ENCODE measurements around the gene RPL21.
"Not testable (repeated sequence)": the region's sequence is repeated elsewhere in the genome, so short reads cannot be mapped to it uniquely, and the experiment has no call there.

Gene RPL21

DNA sequence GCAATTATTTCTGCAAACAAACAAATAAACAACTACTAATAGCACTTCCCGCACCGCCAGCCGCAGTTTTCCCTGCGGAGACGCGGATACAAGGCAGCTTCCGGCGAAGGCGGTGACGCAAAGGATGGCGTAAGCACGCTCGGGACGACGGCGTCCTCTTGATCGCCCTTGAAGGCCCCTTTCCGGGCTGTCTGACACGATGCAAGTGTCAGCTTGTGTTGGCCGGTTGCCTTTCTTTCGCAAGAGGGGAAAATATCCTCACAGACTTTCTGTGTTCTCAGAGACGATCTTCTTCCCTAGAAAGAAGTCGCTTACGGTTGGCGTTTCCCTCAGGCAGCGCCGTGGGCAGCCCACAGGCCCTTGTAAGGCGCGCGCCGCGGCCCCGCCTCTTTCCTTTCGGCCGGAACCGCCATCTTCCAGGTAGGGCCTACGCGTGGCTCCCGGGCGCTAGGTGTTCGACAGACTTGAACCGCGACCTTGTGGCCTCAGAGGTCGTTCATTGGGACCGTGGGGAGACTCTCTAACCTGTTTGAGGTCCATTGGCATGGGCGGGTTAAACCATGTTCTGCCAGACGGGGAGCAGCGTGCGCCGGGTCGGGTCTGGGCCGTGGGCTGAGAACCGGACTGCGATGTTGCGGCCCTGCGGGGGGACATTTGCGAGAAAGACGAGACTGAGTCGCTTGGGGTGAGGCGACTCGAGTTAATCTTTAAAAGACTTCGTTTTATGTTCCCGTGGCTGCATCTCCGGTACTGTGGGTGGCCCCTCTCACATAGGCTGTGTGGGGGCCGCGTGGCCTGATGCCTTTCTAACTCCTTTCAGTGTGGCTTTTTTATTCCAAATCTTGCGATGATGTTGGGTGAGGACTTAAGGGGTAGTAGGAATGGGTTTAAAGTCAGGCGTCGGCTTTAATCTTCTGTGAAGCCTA is at the start of gene RPL21:
TSS of gene RPL21 (plus strand) at position 393 of the 926 bp plus-strand sequence. CDS start 2,219 bp downstream, outside the sequence.
- Histone ChIP-seq H3K9ac (ENCODE audit: low read depth in 1 of 2, low read length in 2 of 2) (peak within 1 kb of the TSS; percentile 99), H3K27ac (ENCODE audit: low read depth, low read length) (peak within 1 kb of the TSS; percentile 95), H3K4me1 (ENCODE audit: control insufficient read depth in 1 of 2, insufficient read depth in 2 of 2, low read length in 2 of 2) (peaks cover 22 to 33% of the 10 kb centered on the region in 2 donors), H3K9me3 (ENCODE audit: control insufficient read depth in 1 of 2, low read length in 2 of 2) (no peaks in the 10 kb centered on the region), H3K27me3 (ENCODE audit: control insufficient read depth in 1 of 2, insufficient read depth in 2 of 2, low read length in 2 of 2) (no peaks in the 10 kb centered on the region), H3K4me3 (ENCODE audit: low read depth in 1 of 2, low read length in 2 of 2) (peak within 1 kb of the TSS; percentile 96 to 98), H3K36me3 (ENCODE audit: control insufficient read depth in 1 of 2, insufficient read depth in 2 of 2, low read length in 2 of 2) (peaks cover 0 to 25% of the 10 kb centered on the region in 2 donors)

DNA sequence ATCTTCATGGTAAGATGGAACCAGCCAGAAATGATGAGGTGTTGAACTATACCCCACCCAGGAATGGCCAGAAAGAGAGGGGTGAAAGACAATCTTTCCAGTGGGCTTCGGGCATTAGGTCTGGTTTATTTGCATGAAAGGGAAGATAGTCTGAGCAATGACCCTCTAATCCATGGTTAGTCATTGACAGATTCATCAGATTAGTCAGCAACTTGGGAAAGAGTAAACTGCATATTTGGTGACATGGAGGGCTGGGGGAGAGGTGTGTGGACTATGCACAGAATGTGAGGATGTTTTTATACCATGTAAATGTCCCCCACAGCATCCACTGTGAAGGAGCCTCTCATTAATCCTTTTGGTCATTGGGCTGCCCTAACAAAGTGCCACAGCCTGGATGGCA is 49.7 kb upstream of the RPL21 start:
- Histone ChIP-seq H3K27ac (ENCODE audit: low read depth, low read length) (no peak overlapping the region), H3K9ac (ENCODE audit: low read depth in 1 of 2, low read length in 2 of 2) (no peak overlapping the region), H3K27me3 (ENCODE audit: control insufficient read depth in 1 of 2, insufficient read depth in 2 of 2, low read length in 2 of 2) (no peaks in the 10 kb centered on the region), H3K4me3 (ENCODE audit: low read depth in 1 of 2, low read length in 2 of 2) (no peak overlapping the region), H3K36me3 (ENCODE audit: control insufficient read depth in 1 of 2, insufficient read depth in 2 of 2, low read length in 2 of 2) (no peaks in the 10 kb centered on the region), H3K9me3 (ENCODE audit: control insufficient read depth in 1 of 2, low read length in 2 of 2) (no peaks in the 10 kb centered on the region), H3K4me1 (ENCODE audit: control insufficient read depth in 1 of 2, insufficient read depth in 2 of 2, low read length in 2 of 2) (no peaks in the 10 kb centered on the region)

DNA sequence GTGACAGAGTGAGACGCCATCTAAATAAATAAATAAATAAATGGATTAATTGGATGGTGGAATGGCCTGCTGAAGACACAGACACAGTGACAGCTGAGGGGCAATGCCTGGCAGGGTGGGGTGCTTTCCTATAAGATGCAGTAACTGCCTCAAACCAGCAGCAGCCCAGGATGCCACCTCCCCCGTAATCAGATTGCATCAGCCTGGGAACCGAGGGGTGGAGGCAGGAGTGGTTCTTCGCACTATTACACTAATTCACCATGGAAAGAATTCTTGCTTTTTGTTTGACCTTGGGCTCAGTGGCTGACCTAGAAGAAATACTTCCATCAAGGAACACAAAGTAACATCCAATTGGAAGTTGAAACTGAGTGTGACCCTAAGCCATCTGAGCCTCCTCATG is 48.2 kb upstream of the RPL21 start:
- H3K27me3 ChIP-seq (ENCODE audit: control insufficient read depth in 1 of 2, insufficient read depth in 2 of 2, low read length in 2 of 2), result no peaks in the 10 kb centered on the region
- H3K36me3 ChIP-seq (ENCODE audit: control insufficient read depth in 1 of 2, insufficient read depth in 2 of 2, low read length in 2 of 2), result no peaks in the 10 kb centered on the region
- no peak overlapping the region for H3K9ac ChIP-seq (ENCODE audit: low read depth in 1 of 2, low read length in 2 of 2)
- H3K9me3 ChIP-seq (ENCODE audit: control insufficient read depth in 1 of 2, low read length in 2 of 2), result no peaks in the 10 kb centered on the region
- H3K4me1 ChIP-seq (ENCODE audit: control insufficient read depth in 1 of 2, insufficient read depth in 2 of 2, low read length in 2 of 2), result no peaks in the 10 kb centered on the region
- no peak overlapping the region for H3K27ac ChIP-seq (ENCODE audit: low read depth, low read length)
- H3K4me3 ChIP-seq (ENCODE audit: low read depth in 1 of 2, low read length in 2 of 2), result no peak overlapping the region

DNA sequence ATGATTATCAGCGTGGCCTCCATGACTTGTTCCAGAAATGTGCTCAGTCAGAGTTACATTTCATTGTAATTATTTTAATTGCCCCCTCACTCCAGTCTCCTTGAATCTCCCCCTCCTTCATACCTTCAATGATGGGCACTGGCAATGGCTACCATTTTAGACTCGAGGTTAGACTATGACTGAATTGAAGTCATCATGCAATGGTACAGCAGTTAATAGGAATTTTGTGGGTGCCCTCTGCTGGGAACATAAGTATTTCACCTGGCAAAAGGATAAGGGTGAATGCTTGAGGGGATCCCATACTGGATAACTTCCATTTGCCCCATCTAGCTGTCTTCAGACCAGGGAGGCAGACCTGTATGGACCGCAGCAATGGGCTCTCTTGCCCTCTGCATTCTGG is 47.5 kb upstream of the RPL21 start:
- no peak overlapping the region for H3K27ac ChIP-seq (ENCODE audit: low read depth, low read length)
- no peak overlapping the region for H3K4me3 ChIP-seq (ENCODE audit: low read depth in 1 of 2, low read length in 2 of 2)
- H3K27me3 ChIP-seq (ENCODE audit: control insufficient read depth in 1 of 2, insufficient read depth in 2 of 2, low read length in 2 of 2), result no peaks in the 10 kb centered on the region
- no peaks in the 10 kb centered on the region for H3K36me3 ChIP-seq (ENCODE audit: control insufficient read depth in 1 of 2, insufficient read depth in 2 of 2, low read length in 2 of 2)
- H3K4me1 ChIP-seq (ENCODE audit: control insufficient read depth in 1 of 2, insufficient read depth in 2 of 2, low read length in 2 of 2), result no peaks in the 10 kb centered on the region
- no peaks in the 10 kb centered on the region for H3K9me3 ChIP-seq (ENCODE audit: control insufficient read depth in 1 of 2, low read length in 2 of 2)
- H3K9ac ChIP-seq (ENCODE audit: low read depth in 1 of 2, low read length in 2 of 2), result no peak overlapping the region

DNA sequence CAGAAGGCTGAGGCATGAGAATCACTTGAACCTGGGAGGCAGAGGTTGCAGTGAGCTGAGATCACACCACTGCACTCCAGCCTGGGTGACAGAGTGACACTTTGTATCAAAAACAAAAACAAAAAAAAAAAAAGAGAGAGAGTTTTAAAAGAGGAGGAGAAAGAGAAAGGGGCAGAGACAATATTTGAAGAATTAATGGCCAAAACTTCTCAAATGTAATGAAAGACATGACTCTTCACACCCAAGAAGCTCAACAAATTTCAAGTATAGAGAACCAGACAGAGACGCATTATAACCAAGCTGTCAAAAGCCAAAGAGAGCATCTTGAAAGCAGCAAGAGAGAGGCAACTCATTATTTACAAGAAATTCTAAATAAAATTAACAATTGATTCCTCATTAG is 42.8 kb upstream of the RPL21 start:
- Histone ChIP-seq H3K36me3 (ENCODE audit: control insufficient read depth in 1 of 2, insufficient read depth in 2 of 2, low read length in 2 of 2) (no peaks in the 10 kb centered on the region), H3K4me3 (ENCODE audit: low read depth in 1 of 2, low read length in 2 of 2) (no peak overlapping the region), H3K9me3 (ENCODE audit: control insufficient read depth in 1 of 2, low read length in 2 of 2) (no peaks in the 10 kb centered on the region), H3K27me3 (ENCODE audit: control insufficient read depth in 1 of 2, insufficient read depth in 2 of 2, low read length in 2 of 2) (no peaks in the 10 kb centered on the region), H3K4me1 (ENCODE audit: control insufficient read depth in 1 of 2, insufficient read depth in 2 of 2, low read length in 2 of 2) (no peaks in the 10 kb centered on the region), H3K27ac (ENCODE audit: low read depth, low read length) (no peak overlapping the region), H3K9ac (ENCODE audit: low read depth in 1 of 2, low read length in 2 of 2) (no peak overlapping the region)

DNA sequence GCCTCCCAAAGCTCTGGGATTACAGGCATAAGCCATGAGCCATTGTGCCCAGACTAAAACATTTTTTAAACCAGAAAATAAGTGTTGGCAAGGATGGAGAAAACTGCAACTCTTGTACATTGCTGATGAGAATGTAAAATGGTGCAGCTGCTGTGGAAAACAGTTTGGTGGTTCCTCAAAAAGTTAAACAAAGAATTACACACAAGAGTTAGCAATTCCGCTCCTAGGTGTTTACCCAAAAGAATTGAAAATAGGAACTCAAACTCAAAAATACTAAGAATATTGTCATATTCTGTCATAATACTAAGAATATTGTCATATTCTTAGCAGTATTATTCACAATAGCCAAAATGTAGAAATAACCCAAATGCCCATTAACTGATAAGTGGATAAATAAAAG is 40.1 kb upstream of the RPL21 start:
- no peaks in the 10 kb centered on the region for H3K9me3 ChIP-seq (ENCODE audit: control insufficient read depth in 1 of 2, low read length in 2 of 2)
- H3K27ac ChIP-seq (ENCODE audit: low read depth, low read length), result no peak overlapping the region
- H3K27me3 ChIP-seq (ENCODE audit: control insufficient read depth in 1 of 2, insufficient read depth in 2 of 2, low read length in 2 of 2), result no peaks in the 10 kb centered on the region
- H3K4me1 ChIP-seq (ENCODE audit: control insufficient read depth in 1 of 2, insufficient read depth in 2 of 2, low read length in 2 of 2), result no peaks in the 10 kb centered on the region
- H3K4me3 ChIP-seq (ENCODE audit: low read depth in 1 of 2, low read length in 2 of 2), result no peak overlapping the region
- H3K9ac ChIP-seq (ENCODE audit: low read depth in 1 of 2, low read length in 2 of 2), result no peak overlapping the region
- H3K36me3 ChIP-seq (ENCODE audit: control insufficient read depth in 1 of 2, insufficient read depth in 2 of 2, low read length in 2 of 2), result no peaks in the 10 kb centered on the region

DNA sequence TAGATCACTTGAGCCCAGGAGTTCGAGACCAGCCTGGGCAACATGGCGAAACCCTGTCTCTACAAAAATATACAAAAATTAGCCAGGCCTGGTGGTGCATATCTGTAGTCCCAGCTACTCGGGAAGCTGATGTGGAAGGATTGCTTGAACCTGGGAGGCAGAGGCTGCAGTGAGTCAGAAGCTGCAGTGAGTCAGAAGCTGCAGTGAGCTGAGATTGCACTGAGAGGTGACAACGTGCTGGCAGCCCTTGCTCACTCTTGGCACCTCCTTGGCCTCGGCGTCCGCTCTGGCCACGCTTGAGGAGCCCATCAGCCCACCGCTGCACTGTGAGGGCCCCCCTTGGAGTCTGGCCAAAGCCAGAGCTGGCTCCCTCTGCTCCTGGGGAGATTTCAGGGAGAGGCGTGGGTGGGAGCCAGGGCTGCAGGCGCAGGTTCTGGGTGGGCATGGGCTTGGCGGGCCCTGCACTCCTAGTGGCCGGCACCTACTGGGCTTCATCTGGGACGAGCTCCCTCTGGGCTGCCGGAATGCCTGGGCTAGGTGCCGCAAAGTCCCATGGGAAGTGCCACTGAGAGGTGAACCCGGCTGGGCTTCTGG is 39.5 kb upstream of the RPL21 start:
- H3K4me3 ChIP-seq (ENCODE audit: low read depth in 1 of 2, low read length in 2 of 2), result no peak overlapping the region

DNA sequence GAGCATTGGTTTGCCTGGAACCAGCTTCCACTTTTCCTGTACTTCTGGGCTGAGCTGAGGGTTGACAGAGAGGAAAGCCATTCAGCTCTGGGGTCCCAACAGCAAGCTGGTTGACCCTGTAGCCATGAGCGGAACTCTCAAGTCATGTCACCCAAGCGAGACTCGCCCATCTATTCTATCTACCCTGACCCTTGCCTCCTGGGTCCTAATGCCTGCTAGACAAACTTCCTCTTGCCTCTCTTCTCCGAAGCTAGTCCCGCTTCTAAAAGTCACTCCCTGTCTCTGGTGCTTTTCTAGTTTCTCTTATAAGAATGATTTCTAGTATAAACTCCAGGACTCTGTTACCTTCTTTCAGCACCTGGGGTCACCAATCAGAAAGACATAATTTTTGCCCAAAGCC is 38.0 kb upstream of the RPL21 start:
- not testable (repeated sequence) for H3K4me1 ChIP-seq (ENCODE audit: control insufficient read depth in 1 of 2, insufficient read depth in 2 of 2, low read length in 2 of 2); H3K27me3 ChIP-seq (ENCODE audit: control insufficient read depth in 1 of 2, insufficient read depth in 2 of 2, low read length in 2 of 2); H3K9me3 ChIP-seq (ENCODE audit: control insufficient read depth in 1 of 2, low read length in 2 of 2); H3K9ac ChIP-seq (ENCODE audit: low read depth in 1 of 2, low read length in 2 of 2); H3K27ac ChIP-seq (ENCODE audit: low read depth, low read length); H3K36me3 ChIP-seq (ENCODE audit: control insufficient read depth in 1 of 2, insufficient read depth in 2 of 2, low read length in 2 of 2); H3K4me3 ChIP-seq (ENCODE audit: low read depth in 1 of 2, low read length in 2 of 2)

More for the DNA sequence above, 39.5 kb upstream of the RPL21 start:
- Histone ChIP-seq H3K9me3 (ENCODE audit: control insufficient read depth in 1 of 2, low read length in 2 of 2) (no peaks in the 10 kb centered on the region), H3K27ac (ENCODE audit: low read depth, low read length) (no peak overlapping the region), H3K9ac (ENCODE audit: low read depth in 1 of 2, low read length in 2 of 2) (no peak overlapping the region), H3K36me3 (ENCODE audit: control insufficient read depth in 1 of 2, insufficient read depth in 2 of 2, low read length in 2 of 2) (no peaks in the 10 kb centered on the region), H3K27me3 (ENCODE audit: control insufficient read depth in 1 of 2, insufficient read depth in 2 of 2, low read length in 2 of 2) (no peaks in the 10 kb centered on the region), H3K4me1 (ENCODE audit: control insufficient read depth in 1 of 2, insufficient read depth in 2 of 2, low read length in 2 of 2) (no peaks in the 10 kb centered on the region)

DNA sequence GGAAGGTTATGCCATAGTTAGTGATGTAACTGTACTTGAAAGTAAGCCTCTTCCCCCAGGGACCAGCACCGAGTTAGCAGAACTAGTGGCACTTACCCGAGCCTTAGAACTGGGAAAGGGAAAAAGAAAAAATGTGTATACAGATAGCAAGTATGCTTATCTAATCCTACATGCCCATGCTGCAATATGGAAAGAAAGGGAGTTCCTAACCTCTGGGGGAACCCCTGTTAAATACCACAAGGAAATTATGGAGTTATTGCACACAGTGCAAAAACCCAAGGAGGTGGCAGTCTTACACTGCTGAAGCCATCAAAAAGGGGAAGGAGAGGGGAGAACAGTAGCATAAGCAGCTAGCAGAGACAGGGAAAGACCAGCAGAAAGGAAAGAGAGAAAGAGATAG is 33.6 kb upstream of the RPL21 start:
- H3K36me3 ChIP-seq (ENCODE audit: control insufficient read depth in 1 of 2, insufficient read depth in 2 of 2, low read length in 2 of 2); H3K27me3 ChIP-seq (ENCODE audit: control insufficient read depth in 1 of 2, insufficient read depth in 2 of 2, low read length in 2 of 2); H3K27ac ChIP-seq (ENCODE audit: low read depth, low read length); H3K9me3 ChIP-seq (ENCODE audit: control insufficient read depth in 1 of 2, low read length in 2 of 2); H3K4me1 ChIP-seq (ENCODE audit: control insufficient read depth in 1 of 2, insufficient read depth in 2 of 2, low read length in 2 of 2); H3K4me3 ChIP-seq (ENCODE audit: low read depth in 1 of 2, low read length in 2 of 2); H3K9ac ChIP-seq (ENCODE audit: low read depth in 1 of 2, low read length in 2 of 2): not testable (repeated sequence)

DNA sequence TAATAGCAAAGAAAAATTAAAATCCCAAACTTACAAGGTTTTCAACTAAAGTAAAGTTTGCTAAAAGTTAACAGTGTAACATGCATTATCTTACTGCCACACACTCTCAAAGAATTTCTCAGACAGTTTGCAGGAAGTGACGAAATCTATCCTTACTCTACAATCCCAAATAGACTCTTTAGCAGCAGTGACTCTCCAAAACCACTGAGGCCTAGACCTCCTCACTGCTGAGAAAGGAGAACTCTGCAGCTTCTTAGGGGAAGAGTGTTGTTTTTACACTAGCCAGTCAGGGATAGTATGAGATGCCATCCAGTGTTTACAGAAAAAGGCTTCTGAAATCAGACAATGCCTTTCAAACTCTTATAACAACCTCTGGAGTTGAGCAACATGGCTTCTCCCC is 32.5 kb upstream of the RPL21 start:
- H3K36me3 ChIP-seq (ENCODE audit: control insufficient read depth in 1 of 2, insufficient read depth in 2 of 2, low read length in 2 of 2); H3K9ac ChIP-seq (ENCODE audit: low read depth in 1 of 2, low read length in 2 of 2); H3K9me3 ChIP-seq (ENCODE audit: control insufficient read depth in 1 of 2, low read length in 2 of 2); H3K27me3 ChIP-seq (ENCODE audit: control insufficient read depth in 1 of 2, insufficient read depth in 2 of 2, low read length in 2 of 2); H3K27ac ChIP-seq (ENCODE audit: low read depth, low read length); H3K4me3 ChIP-seq (ENCODE audit: low read depth in 1 of 2, low read length in 2 of 2); H3K4me1 ChIP-seq (ENCODE audit: control insufficient read depth in 1 of 2, insufficient read depth in 2 of 2, low read length in 2 of 2): not testable (repeated sequence)
